GM21360 (cell line): ENCODE results near the gene IGFBP3.
"Not testable (repeated sequence)": the region's sequence is repeated elsewhere in the genome, so short reads cannot be mapped to it uniquely, and the experiment has no call there.

ENCODE experiments used
- ATAC-seq: cut with Tn5 transposase; IDR thresholded peaks from one replicate; pipeline ENCODE4 v1.9.1; 2021; ENCODE audit warnings: mild to moderate bottlenecking, moderate library complexity; ENCODE audit not compliant: unreplicated experiment

Gene IGFBP3

GRCh38 chr7:45920502-45921380 lies at the start of gene IGFBP3:
Gene IGFBP3 (minus strand): TSS chr7:45921272. CDS start chr7:45921140, 132 bp downstream.
- no peak for ATAC-seq

GRCh38 chr7:45970454-45970853 lies 49.4 kb upstream of the IGFBP3 start:
- no peak for ATAC-seq

GRCh38 chr7:45969940-45970339 lies 48.9 kb upstream of the IGFBP3 start:
- ATAC-seq: no peak

GRCh38 chr7:45968856-45969541 lies 47.9 kb upstream of the IGFBP3 start:
- ATAC-seq: no peak

- no peak for ATAC-seq
Observed at GRCh38 chr7:45968312-45968711, 47.2 kb upstream of the IGFBP3 start.

GRCh38 chr7:45967591-45968157 lies 46.6 kb upstream of the IGFBP3 start:
- no peak for ATAC-seq

- ATAC-seq: no peak
Observed at GRCh38 chr7:45962861-45963260, 41.8 kb upstream of the IGFBP3 start.

GRCh38 chr7:45957721-45958120 lies 36.6 kb upstream of the IGFBP3 start:
- ATAC-seq: no peak

- ATAC-seq: no peak
Observed at GRCh38 chr7:45955286-45955685, 34.2 kb upstream of the IGFBP3 start.

- not testable (repeated sequence) for ATAC-seq
Observed at GRCh38 chr7:45953055-45953454, 32.0 kb upstream of the IGFBP3 start.

GRCh38 chr7:45944058-45944457 lies 23.0 kb upstream of the IGFBP3 start:
- ATAC-seq: no peak

GRCh38 chr7:45940939-45941338 lies 19.9 kb upstream of the IGFBP3 start:
- no peak for ATAC-seq

GRCh38 chr7:45940237-45940781 lies 19.2 kb upstream of the IGFBP3 start:
- not testable (repeated sequence) for ATAC-seq

- ATAC-seq: no peak
Observed at GRCh38 chr7:45939574-45939973, 18.5 kb upstream of the IGFBP3 start.

- ATAC-seq: no peak
Observed at GRCh38 chr7:45938626-45939302, 17.7 kb upstream of the IGFBP3 start.

GRCh38 chr7:45937862-45938261 lies 16.8 kb upstream of the IGFBP3 start:
- no peak for ATAC-seq

- ATAC-seq: no peak
Observed at GRCh38 chr7:45937301-45937700, 16.2 kb upstream of the IGFBP3 start.

- no peak for ATAC-seq
Observed at GRCh38 chr7:45930967-45931366, 9.9 kb upstream of the IGFBP3 start.

- no peak for ATAC-seq
Observed at GRCh38 chr7:45927721-45928120, 6.6 kb upstream of the IGFBP3 start.

- no peak for ATAC-seq
Observed at GRCh38 chr7:45924283-45924682, 3.2 kb upstream of the IGFBP3 start.

- no peak for ATAC-seq
Observed at GRCh38 chr7:45923818-45924217, 2.7 kb upstream of the IGFBP3 start.
